Uterus (tissue), 4 donors: ENCODE data around the gene MEST. TPM values are rescaled to one million over a fixed set of nuclear protein-coding genes. Genes with fewer than 3 reads are reported as not detected.
"Not testable (repeated sequence)": the region's sequence is repeated elsewhere in the genome, so short reads cannot be mapped to it uniquely, and the experiment has no call there.

Source experiments
- DNase-seq, 2 donors: peaks; one replicate each; pipeline ENCODE4 v3.0.0-alpha.2; 2019 to 2020
- H3K27ac ChIP-seq, 2 donors: fragments of 200-600 bp; sonication (generic); 1 replicate in 1 of 2; 2 replicates in 1 of 2; pipeline ENCODE4 v1.5.1; 2016 to 2018
- H3K27me3 ChIP-seq, 2 donors: fragments of 200-600 bp; sonication (generic); one replicate each; pipeline ENCODE4 v1.5.1; 2018 to 2019; ENCODE audit warnings: control low read depth in 1 of 2
- H3K36me3 ChIP-seq, 2 donors: fragments of 200-600 bp; sonication (generic); one replicate each; pipeline ENCODE4 v1.5.1; 2019; ENCODE audit warnings: control low read depth in 1 of 2
- H3K4me1 ChIP-seq, 2 donors: fragments of 200-600 bp; sonication (generic); one replicate each; pipeline ENCODE4 v1.5.1; 2018 to 2019; ENCODE audit warnings: control low read depth in 1 of 2
- H3K4me3 ChIP-seq, 2 donors: fragments of 200-600 bp; sonication (generic); 1 replicate in 1 of 2; 2 replicates in 1 of 2; pipeline ENCODE4 v1.5.1; 2018 to 2019; ENCODE audit warnings: mild to moderate bottlenecking in 1 of 2
- H3K9me3 ChIP-seq, 2 donors: fragments of 200-600 bp; sonication (generic); one replicate each; pipeline ENCODE4 v1.5.1; 2019; ENCODE audit warnings: control low read depth in 1 of 2
- CTCF ChIP-seq, 4 experiments: fragments of 200-600 bp in 2 of 4; fragments of 450-650 bp in 2 of 4; sonication (generic) in 2 of 4; IDR thresholded peaks; one replicate each; pipeline ENCODE4 v1.5.1; 2016 to 2019; ENCODE audit warnings: antibody characterized with exemption in 4 of 4, mild to moderate bottlenecking in 2 of 4, moderate library complexity in 1 of 4
- POLR2A ChIP-seq, 2 donors: fragments of 450-650 bp; IDR thresholded peaks; one replicate each; pipeline ENCODE4 v1.6.1; 2016; ENCODE audit warnings: antibody characterized with exemption in 2 of 2, mild to moderate bottlenecking in 1 of 2, moderate library complexity in 1 of 2
- intact Hi-C: fragments of 100-400 bp; cut with DNase I; formaldehyde crosslinking; loops from one replicate; pipeline ENCODE4 v1.15.1; 2023; ENCODE audit warnings: low total_unique reads
- total RNA-seq, 4 donors: library from RNA; depleted of rRNA in 3 of 4; stranded (reverse); fragments of >200 nt in 3 of 4; gene quantifications; one replicate each; pipeline versions ENCODE4 v1.1.0 to v1.2.4, GENCODE V29; 2014 to 2023
- donor health status: DM: yes; HTN: yes; CAD: no.

Gene MEST
- total RNA-seq, 4 donors from 2014 or later: 7.7 to 462 (median 23.7) TPM

GRCh38 chr7:130524628-130525027 lies 32.7 kb downstream of the MEST start:
- intact Hi-C loops: no loop called here
- no peak overlapping the region for H3K27ac ChIP-seq
- no peaks in the 10 kb centered on the region for H3K4me1 ChIP-seq
- no peak for TF ChIP-seq POLR2A (IDR thresholded peaks at IDR 0.05)
- no peak for TF ChIP-seq CTCF (IDR thresholded peaks at IDR 0.05)
- H3K9me3 ChIP-seq: no peaks in the 10 kb centered on the region
- H3K36me3 ChIP-seq: no peaks in the 10 kb centered on the region
- H3K4me3 ChIP-seq: no peak overlapping the region
- H3K27me3 ChIP-seq: no peaks in the 10 kb centered on the region
- DNase-seq: no peak

GRCh38 chr7:130527752-130528355 lies 36.0 kb downstream of the MEST start:
- H3K4me3 ChIP-seq, H3K9me3 ChIP-seq, H3K27ac ChIP-seq, H3K27me3 ChIP-seq, H3K4me1 ChIP-seq, H3K36me3 ChIP-seq, intact Hi-C loops, DNase-seq: not testable (repeated sequence)

- H3K27ac ChIP-seq: no peak overlapping the region
- intact Hi-C loops: no loop called here
- H3K27me3 ChIP-seq: no peaks in the 10 kb centered on the region
- DNase-seq: no peak
- no peaks in the 10 kb centered on the region for H3K4me1 ChIP-seq
- TF ChIP-seq POLR2A (IDR thresholded peaks at IDR 0.05): no peak
- no peak for TF ChIP-seq CTCF (IDR thresholded peaks at IDR 0.05)
- H3K9me3 ChIP-seq: no peaks in the 10 kb centered on the region
- H3K36me3 ChIP-seq: no peaks in the 10 kb centered on the region
- no peak overlapping the region for H3K4me3 ChIP-seq
Measured at GRCh38 chr7:130529417-130529816, 37.5 kb downstream of the MEST start.

- intact Hi-C loops, H3K4me3 ChIP-seq, H3K4me1 ChIP-seq, H3K27me3 ChIP-seq, DNase-seq, H3K9me3 ChIP-seq, H3K27ac ChIP-seq, H3K36me3 ChIP-seq: not testable (repeated sequence)
Measured at GRCh38 chr7:130537894-130538293, 46.0 kb downstream of the MEST start.

- H3K4me3 ChIP-seq, H3K9me3 ChIP-seq, intact Hi-C loops, H3K27me3 ChIP-seq, H3K27ac ChIP-seq, DNase-seq, H3K4me1 ChIP-seq, H3K36me3 ChIP-seq: not testable (repeated sequence)
Measured at GRCh38 chr7:130541287-130541686, 49.4 kb downstream of the MEST start.

- H3K9me3 ChIP-seq, H3K27me3 ChIP-seq, H3K4me3 ChIP-seq, intact Hi-C loops, DNase-seq, H3K36me3 ChIP-seq, H3K4me1 ChIP-seq, H3K27ac ChIP-seq: not testable (repeated sequence)
Measured at GRCh38 chr7:130542297-130542696, 50.4 kb downstream of the MEST start.

- no peaks in the 10 kb centered on the region for H3K36me3 ChIP-seq
- intact Hi-C loops: no loop called here
Measured at GRCh38 chr7:130543487-130544010, 51.7 kb downstream of the MEST start.

More at GRCh38 chr7:130543487-130544010, 51.7 kb downstream of the MEST start:
- H3K9me3 ChIP-seq: no peaks in the 10 kb centered on the region
- TF ChIP-seq POLR2A (IDR thresholded peaks at IDR 0.05): no peak
- TF ChIP-seq CTCF (IDR thresholded peaks at IDR 0.05): no peak
- DNase-seq: no peak
- no peak overlapping the region for H3K27ac ChIP-seq
- H3K4me1 ChIP-seq: no peaks in the 10 kb centered on the region
- no peak overlapping the region for H3K4me3 ChIP-seq
- no peaks in the 10 kb centered on the region for H3K27me3 ChIP-seq
